ENCODE measurements around the gene ATP2B3. TPM values are rescaled to one million over a fixed set of nuclear protein-coding genes. Genes with fewer than 3 reads are reported as not detected.

ATP2B3 gene
- total RNA-seq, 2 donors from 2014 or later, result not detected

GRCh38 chrX:153482376-153483015 lies 34.9 kb upstream of the ATP2B3 start:
- no peak for DNase-seq (ENCODE audit: low spot score in 2 of 2)
- Mint-ChIP-seq H3K36me3 (no peaks in the 10 kb centered on the region), H3K27ac (no peak overlapping the region), H3K9me3 (no peaks in the 10 kb centered on the region)
- ATAC-seq, result no peak

- DNase-seq (ENCODE audit: low spot score in 2 of 2) (no peak), ATAC-seq (no peak)
- Mint-ChIP-seq H3K27ac (no peak overlapping the region), H3K9me3 (no peaks in the 10 kb centered on the region), H3K36me3 (no peaks in the 10 kb centered on the region)
Observed at GRCh38 chrX:153485396-153486080, 31.9 kb upstream of the ATP2B3 start.

GRCh38 chrX:153486171-153486570 lies 31.3 kb upstream of the ATP2B3 start:
- ATAC-seq (no peak), DNase-seq (ENCODE audit: low spot score in 2 of 2) (no peak)
- Mint-ChIP-seq H3K27ac (no peak overlapping the region), H3K9me3 (no peaks in the 10 kb centered on the region), H3K36me3 (no peaks in the 10 kb centered on the region)

- Mint-ChIP-seq H3K9me3 (no peaks in the 10 kb centered on the region), H3K27ac (no peak overlapping the region), H3K36me3 (no peaks in the 10 kb centered on the region)
- DNase-seq (ENCODE audit: low spot score in 2 of 2), result no peak
- no peak for ATAC-seq
Observed at GRCh38 chrX:153487590-153488071, 29.8 kb upstream of the ATP2B3 start.

GRCh38 chrX:153488231-153488914 lies 29.1 kb upstream of the ATP2B3 start:
- H3K9me3 Mint-ChIP-seq, result no peaks in the 10 kb centered on the region
- no peaks in the 10 kb centered on the region for H3K36me3 Mint-ChIP-seq
- no peak overlapping the region for H3K27ac Mint-ChIP-seq
- DNase-seq (ENCODE audit: low spot score in 2 of 2), result no peak
- ATAC-seq, result no peak

- no peak for ATAC-seq
Observed at GRCh38 chrX:153490217-153490930, 27.1 kb upstream of the ATP2B3 start.

GRCh38 chrX:153491351-153491914 lies 26.0 kb upstream of the ATP2B3 start:
- H3K36me3 Mint-ChIP-seq, result no peaks in the 10 kb centered on the region
- no peaks in the 10 kb centered on the region for H3K9me3 Mint-ChIP-seq

More at GRCh38 chrX:153490217-153490930, 27.1 kb upstream of the ATP2B3 start:
- no peaks in the 10 kb centered on the region for H3K9me3 Mint-ChIP-seq
- no peak for DNase-seq (ENCODE audit: low spot score in 2 of 2)
- no peak overlapping the region for H3K27ac Mint-ChIP-seq
- no peaks in the 10 kb centered on the region for H3K36me3 Mint-ChIP-seq

GRCh38 chrX:153491918-153492317 lies 25.5 kb upstream of the ATP2B3 start:
- Mint-ChIP-seq H3K27ac (no peak overlapping the region), H3K9me3 (no peaks in the 10 kb centered on the region), H3K36me3 (no peaks in the 10 kb centered on the region)
- ATAC-seq (no peak), DNase-seq (ENCODE audit: low spot score in 2 of 2) (no peak)

More at GRCh38 chrX:153491351-153491914, 26.0 kb upstream of the ATP2B3 start:
- no peak overlapping the region for H3K27ac Mint-ChIP-seq
- no peak for DNase-seq (ENCODE audit: low spot score in 2 of 2)
- no peak for ATAC-seq

GRCh38 chrX:153492543-153492942 lies 24.9 kb upstream of the ATP2B3 start:
- H3K27ac Mint-ChIP-seq, result peak overlapping the region in 1 of 2 donors; percentile 29
- DNase-seq (ENCODE audit: low spot score in 2 of 2), result no peak
- no peaks in the 10 kb centered on the region for H3K36me3 Mint-ChIP-seq
- no peak for ATAC-seq
- no peaks in the 10 kb centered on the region for H3K9me3 Mint-ChIP-seq

- DNase-seq (ENCODE audit: low spot score in 2 of 2) (no peak), ATAC-seq (no peak)
- no peaks in the 10 kb centered on the region for H3K9me3 Mint-ChIP-seq
- no peaks in the 10 kb centered on the region for H3K36me3 Mint-ChIP-seq
- H3K27ac Mint-ChIP-seq, result no peak overlapping the region
Observed at GRCh38 chrX:153493085-153493484, 24.4 kb upstream of the ATP2B3 start.

- H3K27ac Mint-ChIP-seq, result no peak overlapping the region
- no peak for ATAC-seq
- no peak for DNase-seq (ENCODE audit: low spot score in 2 of 2)
- no peaks in the 10 kb centered on the region for H3K9me3 Mint-ChIP-seq
- H3K36me3 Mint-ChIP-seq, result no peaks in the 10 kb centered on the region
Observed at GRCh38 chrX:153494061-153494460, 23.4 kb upstream of the ATP2B3 start.

- H3K36me3 Mint-ChIP-seq, result no peaks in the 10 kb centered on the region
- no peak within 1 kb of the TSS for H3K27ac Mint-ChIP-seq
- no peak for DNase-seq (ENCODE audit: low spot score in 2 of 2)
- H3K9me3 Mint-ChIP-seq, result no peaks in the 10 kb centered on the region
- ATAC-seq, result no peak
Observed at GRCh38 chrX:153494541-153495361, 22.7 kb upstream of the ATP2B3 start, which contains the start of gene BGN. TSS of gene BGN (plus strand) at chrX:153494980. CDS start at chrX:153504632, 9,652 bp downstream.

- ATAC-seq (no peak), DNase-seq (ENCODE audit: low spot score in 2 of 2) (no peak)
- Mint-ChIP-seq H3K9me3 (no peaks in the 10 kb centered on the region), H3K27ac (no peak overlapping the region), H3K36me3 (no peaks in the 10 kb centered on the region)
Observed at GRCh38 chrX:153495362-153495751, 22.1 kb upstream of the ATP2B3 start.

- Mint-ChIP-seq H3K36me3 (no peaks in the 10 kb centered on the region), H3K27ac (no peak overlapping the region), H3K9me3 (no peaks in the 10 kb centered on the region)
- no peak for DNase-seq (ENCODE audit: low spot score in 2 of 2)
- ATAC-seq, result no peak
Observed at GRCh38 chrX:153495903-153496589, 21.4 kb upstream of the ATP2B3 start.

GRCh38 chrX:153496590-153496959 lies 20.9 kb upstream of the ATP2B3 start:
- no peak for DNase-seq (ENCODE audit: low spot score in 2 of 2)
- Mint-ChIP-seq H3K9me3 (no peaks in the 10 kb centered on the region), H3K27ac (no peak overlapping the region), H3K36me3 (no peaks in the 10 kb centered on the region)
- ATAC-seq, result no peak

Data from activated naive CD4-positive, alpha-beta T cell treated with anti-CD3 and anti-CD28 coated beads, Interleukin-2, amount 50 U/mL, for 72 hours (primary cell).